ENCODE measurements around the gene NSUN7.
"Not testable (repeated sequence)": the region's sequence is repeated elsewhere in the genome, so short reads cannot be mapped to it uniquely, and the experiment has no call there.

NSUN7 gene

DNA sequence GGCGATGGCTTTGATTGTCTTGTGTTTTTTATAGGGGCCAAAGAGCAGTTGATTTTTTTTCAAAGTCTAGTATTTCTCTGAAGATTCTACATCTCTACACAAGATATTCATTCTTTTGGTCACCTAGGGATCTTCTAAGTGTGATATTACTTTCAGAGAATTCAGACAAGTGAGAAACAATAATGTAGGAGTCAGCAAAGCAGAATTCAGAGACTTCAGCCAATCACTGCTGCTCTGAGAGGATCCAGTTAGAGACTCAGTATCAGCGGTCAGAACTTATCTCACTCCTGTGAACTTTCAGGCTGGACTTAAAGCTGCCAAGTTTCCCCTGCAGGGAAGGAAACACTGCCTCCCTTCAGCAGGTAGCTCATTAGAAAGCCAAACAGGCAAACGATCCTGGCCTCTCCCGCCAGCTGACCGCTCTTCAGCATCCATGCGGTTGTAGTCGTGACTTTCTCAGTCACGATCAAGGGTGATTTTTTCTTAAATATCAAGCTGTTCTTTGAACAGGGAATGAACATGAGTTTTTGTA, 59.2 kb downstream of the NSUN7 start:
- no peak for DNase-seq (ENCODE audit: low read depth)

GRCh38 chr4:40811956-40812355, 62.2 kb downstream of the NSUN7 start:
- no peak for DNase-seq (ENCODE audit: low read depth)
- no peak overlapping the region for H3K4me3 ChIP-seq (ENCODE audit: low read depth, low read length)

More for the DNA sequence above, 59.2 kb downstream of the NSUN7 start:
- no peak overlapping the region for H3K4me3 ChIP-seq (ENCODE audit: low read depth, low read length)

GRCh38 chr4:40812386-40812785, 62.6 kb downstream of the NSUN7 start:
- DNase-seq (ENCODE audit: low read depth): peak; percentile 10
- H3K4me3 ChIP-seq (ENCODE audit: low read depth, low read length): no peak overlapping the region

DNA sequence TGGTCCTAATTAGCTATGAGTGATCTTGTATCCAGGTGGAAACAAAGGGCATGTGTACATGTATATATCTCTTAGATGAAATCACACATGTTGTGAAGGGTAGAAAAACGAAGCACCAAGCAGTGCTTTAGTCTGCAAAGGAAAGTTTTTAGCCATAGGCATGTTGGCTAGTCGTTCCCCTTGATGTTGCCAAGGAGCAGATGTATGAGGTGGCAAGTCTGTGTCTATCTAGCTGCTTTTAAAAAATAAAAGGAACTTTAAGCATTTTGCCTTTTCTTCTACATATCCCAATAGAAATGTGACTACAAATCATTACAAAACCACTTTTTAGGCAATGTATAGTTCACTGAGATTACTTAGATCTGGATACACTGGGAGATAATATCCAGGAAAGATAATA, 63.1 kb downstream of the NSUN7 start:
- no peak for DNase-seq (ENCODE audit: low read depth)
- no peak overlapping the region for H3K4me3 ChIP-seq (ENCODE audit: low read depth, low read length)

DNA sequence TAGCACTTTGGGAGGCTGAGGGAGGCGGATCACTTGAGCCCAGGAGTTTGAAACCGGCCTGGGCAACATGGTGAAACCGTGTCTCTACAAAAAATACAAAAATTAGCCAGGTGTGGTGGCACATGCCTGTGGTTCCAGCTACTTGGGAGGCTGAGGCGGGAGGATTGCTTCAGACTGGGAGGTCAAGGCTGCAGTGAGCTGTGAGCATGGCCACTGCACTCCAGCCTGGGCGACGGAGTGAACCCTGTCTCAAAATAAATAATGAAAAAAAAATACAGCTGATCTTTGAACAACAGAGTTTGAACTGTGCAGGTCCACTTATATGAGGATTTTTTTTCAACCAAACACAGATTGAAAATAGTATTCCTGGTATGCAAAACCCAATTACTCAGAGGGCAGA, 67.4 kb downstream of the NSUN7 start:
- DNase-seq (ENCODE audit: low read depth); H3K4me3 ChIP-seq (ENCODE audit: low read depth, low read length): not testable (repeated sequence)

GRCh38 chr4:40820101-40820500, 70.3 kb downstream of the NSUN7 start:
- no peak overlapping the region for H3K4me3 ChIP-seq (ENCODE audit: low read depth, low read length)
- DNase-seq (ENCODE audit: low read depth): no peak

DNA sequence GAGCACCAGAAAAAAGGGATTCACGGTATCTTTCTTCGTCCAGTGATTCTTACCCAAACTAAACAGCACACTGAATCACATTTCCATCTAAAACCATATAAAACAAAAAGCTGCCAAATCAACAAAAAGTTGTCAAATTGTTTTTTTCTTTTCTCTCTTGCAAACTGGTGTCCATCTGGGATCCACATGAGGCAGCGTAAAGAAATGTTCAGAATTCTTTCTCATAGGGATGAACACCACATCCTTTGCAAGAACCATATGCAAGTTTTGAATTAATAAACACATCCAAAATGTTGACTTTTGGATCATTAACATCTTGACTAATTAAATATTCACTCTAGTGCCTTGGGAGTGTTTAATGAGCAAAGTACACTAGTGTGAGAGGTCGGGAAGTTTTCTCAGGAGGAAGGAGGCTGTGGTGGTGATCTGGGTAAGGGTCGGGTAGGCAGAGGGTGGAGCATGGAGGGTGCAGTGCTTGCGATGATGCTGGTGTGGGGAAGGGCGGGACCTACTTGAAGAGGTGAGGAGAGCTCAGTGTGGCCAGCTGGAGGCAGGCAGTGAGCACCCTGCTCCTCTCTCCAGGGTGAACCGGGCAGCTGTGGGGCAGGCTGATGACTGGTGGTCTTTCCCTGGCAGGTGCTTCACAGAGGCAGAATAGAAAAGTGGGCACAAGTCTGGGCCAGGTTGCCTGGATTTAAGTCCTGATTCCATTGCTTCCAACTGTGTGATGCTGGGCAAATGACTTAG, 72.8 kb downstream of the NSUN7 start:
- no peak for DNase-seq (ENCODE audit: low read depth)
- no peak overlapping the region for H3K4me3 ChIP-seq (ENCODE audit: low read depth, low read length)

DNA sequence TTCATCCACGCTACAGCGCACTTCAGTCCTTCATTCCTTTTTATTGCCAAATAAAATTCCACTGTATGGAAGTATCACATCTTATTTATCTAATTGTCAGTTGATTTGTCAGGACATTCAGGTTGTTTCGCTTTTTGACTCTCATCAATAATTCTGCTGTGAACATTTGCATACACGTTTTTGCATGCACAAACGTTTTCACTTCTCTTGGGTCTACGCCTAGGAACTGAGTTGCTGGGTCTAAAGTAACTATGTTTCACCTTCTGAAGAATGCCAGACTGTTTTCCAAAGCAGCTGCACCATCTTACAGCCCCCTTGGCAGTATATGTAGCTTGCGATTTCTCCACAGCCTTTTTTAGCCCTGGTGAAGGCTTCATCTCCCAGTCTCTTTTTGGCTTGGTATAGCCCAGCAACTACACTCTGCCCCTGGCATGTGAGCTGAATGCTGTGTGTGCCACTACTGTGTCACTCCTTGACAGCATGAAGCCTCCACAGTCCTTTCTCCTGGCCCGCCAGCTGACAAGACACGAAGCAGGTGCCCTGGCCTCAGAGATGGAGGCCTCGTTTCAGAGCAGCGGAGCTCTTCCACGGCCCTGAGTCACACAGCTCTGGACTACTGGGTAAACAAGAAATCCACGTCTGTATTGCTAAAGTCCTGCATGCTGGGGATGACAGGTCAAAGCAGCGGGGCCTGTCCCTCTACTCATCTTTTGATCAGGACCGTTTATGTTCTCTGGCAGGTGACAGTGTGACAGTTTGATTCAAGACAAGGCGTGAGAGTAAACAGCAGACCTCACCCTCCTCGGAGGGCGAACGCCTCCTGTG, 75.5 kb downstream of the NSUN7 start:
- no peak for DNase-seq (ENCODE audit: low read depth)

DNA sequence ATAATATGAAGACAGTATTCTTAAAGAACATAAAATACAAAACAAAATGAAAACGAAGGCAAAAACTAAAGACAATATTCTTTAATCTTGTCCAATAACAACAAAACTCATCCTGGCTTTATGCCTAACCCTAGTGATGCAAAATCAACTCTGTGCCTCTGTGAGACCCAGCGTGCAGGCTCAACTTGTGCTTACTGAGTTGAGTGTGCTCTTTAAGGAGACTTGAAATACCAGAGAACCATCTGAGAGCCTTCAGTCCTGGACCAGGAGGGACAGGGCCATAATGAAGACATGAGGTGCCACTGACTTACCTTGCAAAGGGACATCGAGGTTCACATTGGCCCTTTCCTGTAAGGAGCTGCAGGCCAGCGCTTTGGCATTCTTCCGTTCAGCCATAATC, 77.1 kb downstream of the NSUN7 start:
- H3K4me3 ChIP-seq (ENCODE audit: low read depth, low read length): no peak overlapping the region
- DNase-seq (ENCODE audit: low read depth): no peak

More for the DNA sequence above, 75.5 kb downstream of the NSUN7 start:
- no peak overlapping the region for H3K4me3 ChIP-seq (ENCODE audit: low read depth, low read length)

DNA sequence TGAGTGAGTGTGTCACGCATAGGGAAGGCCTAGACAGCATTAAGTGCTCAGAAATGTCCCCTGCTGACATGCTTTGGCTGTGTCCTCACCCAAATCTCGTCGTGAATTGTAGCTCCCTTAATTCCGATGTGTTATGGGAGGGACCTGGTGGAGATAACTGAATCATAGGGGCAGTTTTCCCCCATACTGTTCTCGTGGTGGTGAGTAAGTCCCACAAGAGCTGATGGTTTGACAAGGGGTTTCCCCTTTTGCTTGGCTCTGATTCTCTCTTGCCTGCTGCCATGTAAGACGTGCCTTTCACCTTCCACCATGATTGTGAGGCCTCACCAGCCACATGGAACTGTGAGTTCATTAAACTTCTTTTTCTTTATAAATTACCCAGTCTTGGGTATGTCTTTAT, 78.0 kb downstream of the NSUN7 start:
- no peak for DNase-seq (ENCODE audit: low read depth)
- H3K4me3 ChIP-seq (ENCODE audit: low read depth, low read length): no peak overlapping the region

GRCh38 chr4:40828661-40829060, 78.9 kb downstream of the NSUN7 start:
- no peak overlapping the region for H3K4me3 ChIP-seq (ENCODE audit: low read depth, low read length)
- no peak for DNase-seq (ENCODE audit: low read depth)

GRCh38 chr4:40829586-40829985, 79.8 kb downstream of the NSUN7 start:
- no peak for DNase-seq (ENCODE audit: low read depth)

GRCh38 chr4:40831146-40831907, 81.6 kb downstream of the NSUN7 start:
- DNase-seq (ENCODE audit: low read depth): no peak

More at GRCh38 chr4:40829586-40829985, 79.8 kb downstream of the NSUN7 start:
- no peak overlapping the region for H3K4me3 ChIP-seq (ENCODE audit: low read depth, low read length)

DNA sequence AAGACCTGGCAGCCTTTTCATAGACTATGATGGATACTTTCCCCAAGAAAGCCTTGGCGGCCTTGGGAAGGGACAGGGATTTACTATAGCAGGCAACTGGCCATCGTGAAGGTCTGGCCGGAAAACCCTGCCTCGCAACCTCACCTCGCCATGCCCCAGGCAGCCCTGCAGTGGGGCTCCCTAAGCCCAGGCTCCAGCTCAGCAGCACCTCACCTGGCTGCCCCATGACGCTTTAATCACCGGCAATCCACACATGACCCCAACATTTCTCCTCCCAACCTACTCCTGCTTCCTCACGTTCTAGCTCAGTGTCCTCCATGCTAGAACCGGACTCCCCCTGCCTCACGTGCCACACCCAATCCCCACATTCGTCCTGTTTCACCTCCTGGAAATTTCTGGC, 82.4 kb downstream of the NSUN7 start:
- DNase-seq (ENCODE audit: low read depth): no peak
- no peak overlapping the region for H3K4me3 ChIP-seq (ENCODE audit: low read depth, low read length)

More at GRCh38 chr4:40831146-40831907, 81.6 kb downstream of the NSUN7 start:
- no peak overlapping the region for H3K4me3 ChIP-seq (ENCODE audit: low read depth, low read length)

- no peak overlapping the region for H3K4me3 ChIP-seq (ENCODE audit: low read depth, low read length)
- DNase-seq (ENCODE audit: low read depth): no peak
These were observed 83.5 kb downstream of the NSUN7 start for GRCh38 chr4:40833212-40833611.

DNA sequence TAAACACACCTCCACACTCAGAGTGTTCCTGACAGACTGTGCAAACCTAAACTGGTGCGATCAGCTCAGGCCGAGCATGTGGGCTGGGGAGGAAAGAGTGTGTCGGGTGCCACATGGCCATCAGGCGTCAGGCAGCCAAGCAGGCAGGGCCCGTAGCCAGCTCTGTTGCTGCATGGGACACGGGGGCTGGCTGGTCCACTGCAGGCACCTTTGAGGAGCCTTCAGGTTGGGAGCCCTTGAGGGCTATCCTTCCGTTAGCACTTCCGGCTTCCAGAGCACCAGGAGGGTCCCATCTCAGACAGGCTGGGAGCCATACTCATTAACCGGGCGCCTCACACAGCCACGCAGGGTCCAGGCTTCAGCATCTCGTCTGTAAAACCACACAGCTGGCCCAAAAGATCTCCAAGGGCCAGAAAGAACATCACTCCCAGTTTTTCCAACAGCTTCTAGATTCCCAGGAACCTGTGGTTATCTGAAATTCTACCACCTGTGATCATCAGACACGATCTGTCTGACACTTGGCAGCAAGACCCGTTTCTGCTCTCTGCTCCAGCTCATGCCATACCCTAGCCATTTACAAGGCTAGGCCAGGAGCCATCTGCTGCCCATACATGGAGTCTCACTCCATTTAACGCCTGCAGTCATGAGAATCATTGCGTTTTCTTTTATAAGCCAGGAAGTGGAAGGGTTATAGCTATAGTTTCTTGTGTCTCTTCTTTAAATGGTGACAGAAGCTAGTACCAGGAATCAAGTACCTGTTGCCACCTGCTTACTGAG, 87.5 kb downstream of the NSUN7 start:
- H3K4me3 ChIP-seq (ENCODE audit: low read depth, low read length): no peak overlapping the region
- DNase-seq (ENCODE audit: low read depth): no peak

- DNase-seq (ENCODE audit: low read depth): no peak
- H3K4me3 ChIP-seq (ENCODE audit: low read depth, low read length): no peak overlapping the region
These were observed 89.0 kb downstream of the NSUN7 start for GRCh38 chr4:40838742-40839141.

DNA sequence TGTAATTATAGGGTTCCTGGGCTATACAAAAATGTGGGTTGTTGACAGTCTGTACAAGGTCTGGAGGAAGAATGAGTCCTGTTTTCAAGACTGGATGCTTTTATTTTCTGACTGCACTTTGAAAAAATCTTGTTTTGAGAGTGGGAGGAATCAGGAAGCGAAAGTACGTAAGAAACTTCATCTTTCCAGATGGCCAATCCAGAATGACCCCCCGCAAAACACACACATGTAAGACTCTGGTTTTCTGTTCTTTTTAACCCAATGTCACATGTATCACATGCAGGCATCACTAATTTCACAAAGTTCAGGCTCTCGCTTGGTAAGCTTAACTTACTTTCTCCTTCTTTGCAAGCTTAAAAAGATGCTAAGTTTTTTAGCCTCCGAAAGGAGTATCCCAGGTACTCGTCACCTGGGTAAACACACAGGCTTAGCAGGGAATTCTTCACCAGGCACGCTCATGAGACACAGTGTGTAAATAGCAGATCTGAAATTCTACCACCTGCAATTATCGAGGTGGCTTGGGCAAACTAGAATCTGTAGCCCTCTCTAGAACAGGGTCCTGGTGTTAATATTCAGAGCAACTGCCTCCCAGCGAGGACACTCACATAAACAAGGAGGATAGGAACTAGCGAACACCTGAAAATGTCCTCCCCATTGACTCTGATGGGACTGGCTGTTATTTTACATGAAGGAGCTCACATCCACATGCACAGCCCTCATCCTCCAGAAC, 90.7 kb downstream of the NSUN7 start:
- no peak overlapping the region for H3K4me3 ChIP-seq (ENCODE audit: low read depth, low read length)
- DNase-seq (ENCODE audit: low read depth): no peak
